Measurements from ENCODE around the gene ATF6.

The ATF6 gene

GRCh38 chr1:161900160-161900559, 134.0 kb downstream of the ATF6 start:
- H3K4me3 ChIP-seq (ENCODE audit: low read depth, low read length) = no peak overlapping the region
- TF ChIP-seq CTCF (IDR thresholded peaks at IDR 0.05; ENCODE audit: insufficient read depth, low read length, missing control alignments) = no peak
- ChIA-PET POLR2A (no interaction called here), CTCF (no interaction called here)
- DNase-seq (ENCODE audit: low read depth, low spot score) = no peak

- no peak for TF ChIP-seq CTCF (IDR thresholded peaks at IDR 0.05; ENCODE audit: insufficient read depth, low read length, missing control alignments)
- no peak for DNase-seq (ENCODE audit: low read depth, low spot score)
- H3K4me3 ChIP-seq (ENCODE audit: low read depth, low read length) = no peak overlapping the region
- ChIA-PET CTCF (interaction anchor here (1.1 to 1.4 kb wide), 3 partner anchors 14 to 110 kb away, joined by 3 to 4 read pairs (median 3); no protein-coding TSS in a partner anchor), POLR2A (no interaction called here)
These were observed 136.1 kb downstream of the ATF6 start for GRCh38 chr1:161902182-161902581.

GRCh38 chr1:161905269-161905884, 139.3 kb downstream of the ATF6 start:
- no peak for DNase-seq (ENCODE audit: low read depth, low spot score)
- POLR2A ChIA-PET = no interaction called here
- CTCF ChIA-PET = interaction anchor here (0.7 to 1.6 kb wide), 2 partner anchors 9 to 24 kb away, joined by 3 to 4 read pairs; no protein-coding TSS in a partner anchor
- no peak overlapping the region for H3K4me3 ChIP-seq (ENCODE audit: low read depth, low read length)
- peak; percentile 9 for TF ChIP-seq CTCF (IDR thresholded peaks at IDR 0.05; ENCODE audit: insufficient read depth, low read length, missing control alignments)

GRCh38 chr1:161907265-161907664, 141.1 kb downstream of the ATF6 start:
- H3K4me3 ChIP-seq (ENCODE audit: low read depth, low read length) = no peak overlapping the region
- ChIA-PET POLR2A (no interaction called here), CTCF (interaction anchor here (1.6 kb wide), 1 partner anchor 130 kb away, joined by 8 read pairs; no protein-coding TSS in a partner anchor)
- no peak for DNase-seq (ENCODE audit: low read depth, low spot score)
- TF ChIP-seq CTCF (IDR thresholded peaks at IDR 0.05; ENCODE audit: insufficient read depth, low read length, missing control alignments) = no peak

GRCh38 chr1:161908264-161908663, 142.1 kb downstream of the ATF6 start:
- CTCF ChIA-PET = no interaction called here
- no peak for DNase-seq (ENCODE audit: low read depth, low spot score)

GRCh38 chr1:161910604-161911003, 144.5 kb downstream of the ATF6 start:
- ChIA-PET CTCF (no interaction called here), POLR2A (no interaction called here)
- no peak for TF ChIP-seq CTCF (IDR thresholded peaks at IDR 0.05; ENCODE audit: insufficient read depth, low read length, missing control alignments)
- no peak overlapping the region for H3K4me3 ChIP-seq (ENCODE audit: low read depth, low read length)
- no peak for DNase-seq (ENCODE audit: low read depth, low spot score)

More at GRCh38 chr1:161908264-161908663, 142.1 kb downstream of the ATF6 start:
- H3K4me3 ChIP-seq (ENCODE audit: low read depth, low read length) = no peak overlapping the region
- POLR2A ChIA-PET = no interaction called here
- no peak for TF ChIP-seq CTCF (IDR thresholded peaks at IDR 0.05; ENCODE audit: insufficient read depth, low read length, missing control alignments)

Measured in AG04449 (cell line).